Natural killer cell (primary cell): Measurements from ENCODE around the gene TAF1B. TPM values are rescaled to one million over a fixed set of nuclear protein-coding genes. Genes with fewer than 3 reads are reported as not detected.

ENCODE experiments used
- ATAC-seq, 3 donors: fragments of 150-1000 bp in 2 of 3; fragments of 200-7000 bp in 1 of 3; cut with Tn5 transposase; 1 replicate in 1 of 3; 2 replicates in 2 of 3; pipeline ENCODE4 v1.10.0; 2021; ENCODE audit warnings: mild to moderate bottlenecking in 2 of 3, moderate library complexity in 2 of 3
- DNase-seq, 2 donors: peaks; one replicate each; pipeline versions ENCODE4 v3.0.0 to v3.0.0-alpha.2; 2013 to 2021; ENCODE audit warnings: mixed read lengths in 1 of 2
- H3K27ac ChIP-seq: one replicate; pipeline ENCODE4 v1.5.1; 2013; ENCODE audit warnings: mild to moderate bottlenecking, low read length
- H3K27me3 ChIP-seq: one replicate; pipeline ENCODE4 v1.6.1; 2013; ENCODE audit warnings: low read length; ENCODE audit not compliant: control insufficient read depth, insufficient read depth
- H3K36me3 ChIP-seq: one replicate; pipeline ENCODE4 v1.6.1; 2013; ENCODE audit warnings: low read length; ENCODE audit not compliant: control insufficient read depth, insufficient read depth
- H3K4me1 ChIP-seq: one replicate; pipeline ENCODE4 v1.6.1; 2013; ENCODE audit warnings: low read length; ENCODE audit not compliant: control insufficient read depth, insufficient read depth
- H3K4me3 ChIP-seq: one replicate; pipeline ENCODE4 v1.5.1; 2013; ENCODE audit warnings: low read length
- H3K9me3 ChIP-seq: one replicate; pipeline ENCODE4 v1.6.1; 2013; ENCODE audit warnings: low read length; ENCODE audit not compliant: control insufficient read depth, insufficient read depth
- H3K27ac Mint-ChIP-seq, 2 donors: one replicate each; pipeline ENCODE4 v1.8.0; 2022; ENCODE audit warnings: mild to moderate bottlenecking in 2 of 2, mixed read lengths in 2 of 2, moderate library complexity in 1 of 2
- H3K27me3 Mint-ChIP-seq, 2 donors: one replicate each; pipeline ENCODE4 v1.8.0; 2022; ENCODE audit warnings: low read depth in 2 of 2, mixed read lengths in 2 of 2
- H3K36me3 Mint-ChIP-seq: one replicate; pipeline ENCODE4 v1.8.0; 2022; ENCODE audit warnings: mixed read lengths
- H3K4me1 Mint-ChIP-seq, 2 donors: one replicate each; pipeline ENCODE4 v1.8.0; 2022; ENCODE audit warnings: mixed read lengths in 2 of 2
- H3K4me3 Mint-ChIP-seq: one replicate; pipeline ENCODE4 v1.8.0; 2022; ENCODE audit warnings: mild to moderate bottlenecking, moderate library complexity, mixed read lengths
- H3K9me3 Mint-ChIP-seq, 2 donors: one replicate each; pipeline ENCODE4 v1.8.0; 2022; ENCODE audit warnings: mixed read lengths in 2 of 2
- WGBS: methylation state at CpG from one replicate; pipeline ENCODE4 v1.1.7; 2013; ENCODE audit warnings: missing lambda C conversion rate; ENCODE audit not compliant: insufficient coverage; 5-methylcytosine and 5-hydroxymethylcytosine counted together
- intact Hi-C: fragments of 100-400 bp; cut with micrococcal nuclease; formaldehyde crosslinking; loops from one replicate; pipeline ENCODE4 v1.14.2; 2022
- total RNA-seq, 4 donors: library from RNA; stranded (reverse); fragments of 120-200 nt in 1 of 4; gene quantifications; one replicate each; pipeline versions ENCODE4 v1.2.3 to v1.2.4, GENCODE V29; 2013 to 2022
- TF ChIP-seq, protein P1 (sequence below): fragments of 200-600 bp; IDR thresholded peaks from one replicate; pipeline ENCODE4 v1.8.0; 2022; ENCODE audit warnings: antibody characterized with exemption

Gene TAF1B
- total RNA-seq, 3 donors from 2014 or later (not counting 1 experiment from before 2014, with no cell fraction given): 24.8 to 40.8 (median 26.8) TPM

DNA sequence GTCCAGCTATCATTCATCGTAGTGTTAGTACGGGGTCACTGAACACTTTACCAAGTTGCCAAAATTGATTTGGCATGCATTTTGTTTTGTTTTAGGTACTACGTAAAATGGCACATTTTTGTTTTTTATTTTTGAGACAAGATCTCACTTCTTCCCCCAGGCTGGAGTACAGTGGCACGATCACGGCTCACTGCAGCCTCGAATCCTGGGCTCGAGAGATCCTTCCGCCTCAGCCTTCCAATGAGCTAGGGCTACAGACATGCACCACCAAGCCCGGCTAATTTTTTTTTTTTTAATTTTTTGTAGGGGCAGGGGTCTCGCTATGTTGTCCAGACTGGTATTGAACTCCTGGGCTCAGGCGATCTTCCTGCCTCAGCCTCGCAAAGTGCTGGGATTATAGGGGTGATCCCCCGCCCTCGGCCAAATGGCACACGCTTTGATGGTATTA lies 786 bp downstream of the TAF1B start:
- Histone ChIP-seq H3K27ac (peak overlapping the region; percentile 75), H3K27me3 (no peaks in the 10 kb centered on the region), H3K4me1 (peaks cover 13% of the 10 kb centered on the region), H3K9me3 (no peaks in the 10 kb centered on the region), H3K4me3 (peak overlapping the region; percentile 78), H3K36me3 (peaks cover 17% of the 10 kb centered on the region)
- Mint-ChIP-seq H3K9me3 (no peaks in the 10 kb centered on the region), H3K27ac (peak overlapping the region; percentile 88 to 89), H3K27me3 (no peaks in the 10 kb centered on the region), H3K4me3 (peak overlapping the region; percentile 96), H3K36me3 (no peaks in the 10 kb centered on the region), H3K4me1 (peaks cover 39 to 42% of the 10 kb centered on the region in 2 donors)
- 39% methylated on average over 13 of the region's 15 CpGs for WGBS
- DNase-seq (peak in 1 of 2 donors; percentile 48), ATAC-seq (no peak)
- intact Hi-C loops: no loop called here
- TF ChIP-seq, protein P1, sequence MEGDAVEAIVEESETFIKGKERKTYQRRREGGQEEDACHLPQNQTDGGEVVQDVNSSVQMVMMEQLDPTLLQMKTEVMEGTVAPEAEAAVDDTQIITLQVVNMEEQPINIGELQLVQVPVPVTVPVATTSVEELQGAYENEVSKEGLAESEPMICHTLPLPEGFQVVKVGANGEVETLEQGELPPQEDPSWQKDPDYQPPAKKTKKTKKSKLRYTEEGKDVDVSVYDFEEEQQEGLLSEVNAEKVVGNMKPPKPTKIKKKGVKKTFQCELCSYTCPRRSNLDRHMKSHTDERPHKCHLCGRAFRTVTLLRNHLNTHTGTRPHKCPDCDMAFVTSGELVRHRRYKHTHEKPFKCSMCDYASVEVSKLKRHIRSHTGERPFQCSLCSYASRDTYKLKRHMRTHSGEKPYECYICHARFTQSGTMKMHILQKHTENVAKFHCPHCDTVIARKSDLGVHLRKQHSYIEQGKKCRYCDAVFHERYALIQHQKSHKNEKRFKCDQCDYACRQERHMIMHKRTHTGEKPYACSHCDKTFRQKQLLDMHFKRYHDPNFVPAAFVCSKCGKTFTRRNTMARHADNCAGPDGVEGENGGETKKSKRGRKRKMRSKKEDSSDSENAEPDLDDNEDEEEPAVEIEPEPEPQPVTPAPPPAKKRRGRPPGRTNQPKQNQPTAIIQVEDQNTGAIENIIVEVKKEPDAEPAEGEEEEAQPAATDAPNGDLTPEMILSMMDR: no peak

DNA sequence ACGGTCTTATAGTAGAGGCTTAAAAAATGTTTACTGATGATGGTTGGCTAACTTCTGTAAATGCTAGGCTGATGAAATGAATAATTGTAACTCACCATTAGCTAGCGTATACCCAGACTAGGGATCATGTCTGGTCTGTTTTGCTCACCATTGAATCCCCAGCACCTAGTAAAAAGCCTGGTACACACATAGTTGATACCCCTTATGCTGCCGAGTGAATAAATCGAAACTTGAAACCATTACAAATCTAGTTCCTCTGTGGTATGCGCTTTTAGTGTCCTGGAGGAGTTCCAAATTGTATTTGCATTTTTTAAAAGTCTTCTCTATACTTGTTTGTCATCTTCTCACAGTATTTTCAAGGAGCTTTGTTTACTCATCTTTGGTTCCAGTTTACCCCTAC lies 1.3 kb downstream of the TAF1B start:
- peak overlapping the region; percentile 88 to 89 for H3K27ac Mint-ChIP-seq
- Histone ChIP-seq H3K36me3 (peaks cover 22% of the 10 kb centered on the region), H3K4me3 (peak overlapping the region; percentile 78), H3K4me1 (peaks cover 13% of the 10 kb centered on the region), H3K27me3 (no peaks in the 10 kb centered on the region), H3K27ac (no peak overlapping the region), H3K9me3 (no peaks in the 10 kb centered on the region)
- intact Hi-C loops: no loop called here
- DNase-seq (peak in 1 of 2 donors; percentile 13), ATAC-seq (no peak)
- TF ChIP-seq, protein P1: no peak
- H3K4me3 Mint-ChIP-seq: peak overlapping the region; percentile 96
- WGBS: 60% methylated on average over 5 of the region's 5 CpGs
- peaks cover 39 to 42% of the 10 kb centered on the region in 2 donors for H3K4me1 Mint-ChIP-seq
- no peaks in the 10 kb centered on the region for H3K9me3 Mint-ChIP-seq
- H3K27me3 Mint-ChIP-seq: no peaks in the 10 kb centered on the region
- no peaks in the 10 kb centered on the region for H3K36me3 Mint-ChIP-seq

DNA sequence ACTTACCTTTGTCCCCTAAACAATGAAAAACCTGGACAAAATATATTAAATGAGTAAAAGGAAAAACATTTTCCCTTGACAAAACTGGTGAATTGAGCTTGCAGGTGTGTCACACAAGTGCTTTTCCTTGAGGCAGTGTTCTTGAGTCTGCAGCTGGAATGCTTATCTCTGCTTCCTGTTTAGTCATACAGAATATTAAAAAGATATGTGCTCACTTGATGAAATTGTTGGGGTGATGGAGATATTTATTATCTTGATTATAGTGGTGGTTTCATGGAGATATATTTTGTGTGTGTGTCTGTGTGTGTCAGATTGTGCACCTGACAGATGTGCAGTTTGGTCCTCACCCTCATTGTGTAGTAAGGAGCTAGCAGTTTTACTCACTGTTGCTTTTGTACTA lies 3.3 kb downstream of the TAF1B start:
- Histone ChIP-seq H3K36me3 (peaks cover 41% of the 10 kb centered on the region), H3K9me3 (no peaks in the 10 kb centered on the region), H3K4me3 (no peak overlapping the region), H3K27me3 (no peaks in the 10 kb centered on the region), H3K4me1 (peaks cover 13% of the 10 kb centered on the region), H3K27ac (no peak overlapping the region)
- Mint-ChIP-seq H3K9me3 (no peaks in the 10 kb centered on the region), H3K4me1 (peaks cover 39 to 42% of the 10 kb centered on the region in 2 donors), H3K27ac (no peak overlapping the region), H3K4me3 (peak overlapping the region; percentile 13), H3K27me3 (no peaks in the 10 kb centered on the region), H3K36me3 (peaks cover 14% of the 10 kb centered on the region)
- TF ChIP-seq, protein P1: no peak
- DNase-seq (no peak), ATAC-seq (no peak)
- intact Hi-C loops: no loop called here

DNA sequence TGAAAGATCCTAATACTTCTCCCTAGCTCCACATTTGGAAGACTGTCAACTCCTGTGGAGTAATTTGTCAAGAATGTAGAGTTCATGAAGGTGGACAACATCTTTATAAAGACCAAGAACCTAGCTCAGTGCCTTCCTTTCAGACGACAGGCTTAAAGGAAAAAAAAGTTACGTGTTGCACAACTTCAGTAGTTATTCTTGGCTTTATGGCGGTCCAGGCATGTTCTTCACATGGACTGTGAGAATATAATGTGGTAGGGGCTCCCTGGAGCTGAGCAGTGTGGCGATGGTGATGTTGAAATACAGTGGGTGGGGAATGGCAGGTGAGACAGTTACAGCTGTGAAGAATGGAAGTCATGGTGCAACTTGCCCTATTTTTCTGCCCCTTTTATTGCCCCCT lies 3.9 kb downstream of the TAF1B start:
- H3K27ac Mint-ChIP-seq: no peak overlapping the region

More for the DNA sequence above, 3.9 kb downstream of the TAF1B start:
- intact Hi-C loops: no loop called here
- Mint-ChIP-seq H3K9me3 (no peaks in the 10 kb centered on the region), H3K4me3 (peak overlapping the region; percentile 13), H3K27me3 (no peaks in the 10 kb centered on the region), H3K4me1 (peaks cover 39 to 42% of the 10 kb centered on the region in 2 donors), H3K36me3 (peaks cover 15% of the 10 kb centered on the region)
- H3K36me3 ChIP-seq: peaks cover 47% of the 10 kb centered on the region
- DNase-seq (no peak), ATAC-seq (no peak)
- 64% methylated on average over 4 of the region's 4 CpGs for WGBS
- no peaks in the 10 kb centered on the region for H3K27me3 ChIP-seq
- no peak overlapping the region for H3K27ac ChIP-seq
- H3K4me3 ChIP-seq: no peak overlapping the region
- H3K9me3 ChIP-seq: no peaks in the 10 kb centered on the region
- TF ChIP-seq, protein P1: no peak
- peaks cover 13% of the 10 kb centered on the region for H3K4me1 ChIP-seq
